Mammary epithelial cell (primary cell): ENCODE results near the gene PRAMEF20.

Source experiments
- EZH2 ChIP-seq: IDR thresholded peaks from 2 replicates; pipeline ENCODE4 v1.6.1; 2012; ENCODE audit warnings: low read length, inconsistent platforms, borderline replicate concordance
- TF ChIP-seq, protein P1 (sequence below), 2 donors: IDR thresholded peaks in 1 of 2; conservative IDR thresholded peaks in 1 of 2; 2 replicates each; pipeline ENCODE4 v1.5.1; 2011 to 2012; ENCODE audit warnings: inconsistent platforms in 2 of 2, low read length in 2 of 2, mild to moderate bottlenecking in 2 of 2, control low read depth in 1 of 2, low read depth in 1 of 2; ENCODE audit not compliant: insufficient read depth in 1 of 2; ENCODE audit errors: extremely low read depth in 1 of 2

DNA sequence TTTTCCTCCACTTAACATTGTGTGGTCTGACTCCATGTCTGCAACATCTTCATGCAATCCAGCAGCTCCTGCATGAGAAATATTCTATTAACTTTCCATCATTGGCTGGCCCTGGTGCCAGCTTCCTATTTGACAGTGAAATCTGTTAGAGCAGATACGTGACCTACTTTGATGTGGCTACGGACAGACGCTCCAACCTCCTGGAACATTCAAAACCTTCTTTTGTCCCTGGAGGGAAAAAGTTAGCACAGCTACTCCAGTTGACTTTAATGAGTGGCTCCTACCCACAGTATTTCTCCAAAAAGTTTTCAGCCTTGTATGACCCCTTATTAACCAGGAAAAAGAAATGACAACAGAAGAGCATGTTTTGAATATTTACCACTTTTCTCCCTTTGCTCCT, 22.0 kb downstream of the PRAMEF20 start:
- no peak for TF ChIP-seq EZH2
- TF ChIP-seq, protein P1, sequence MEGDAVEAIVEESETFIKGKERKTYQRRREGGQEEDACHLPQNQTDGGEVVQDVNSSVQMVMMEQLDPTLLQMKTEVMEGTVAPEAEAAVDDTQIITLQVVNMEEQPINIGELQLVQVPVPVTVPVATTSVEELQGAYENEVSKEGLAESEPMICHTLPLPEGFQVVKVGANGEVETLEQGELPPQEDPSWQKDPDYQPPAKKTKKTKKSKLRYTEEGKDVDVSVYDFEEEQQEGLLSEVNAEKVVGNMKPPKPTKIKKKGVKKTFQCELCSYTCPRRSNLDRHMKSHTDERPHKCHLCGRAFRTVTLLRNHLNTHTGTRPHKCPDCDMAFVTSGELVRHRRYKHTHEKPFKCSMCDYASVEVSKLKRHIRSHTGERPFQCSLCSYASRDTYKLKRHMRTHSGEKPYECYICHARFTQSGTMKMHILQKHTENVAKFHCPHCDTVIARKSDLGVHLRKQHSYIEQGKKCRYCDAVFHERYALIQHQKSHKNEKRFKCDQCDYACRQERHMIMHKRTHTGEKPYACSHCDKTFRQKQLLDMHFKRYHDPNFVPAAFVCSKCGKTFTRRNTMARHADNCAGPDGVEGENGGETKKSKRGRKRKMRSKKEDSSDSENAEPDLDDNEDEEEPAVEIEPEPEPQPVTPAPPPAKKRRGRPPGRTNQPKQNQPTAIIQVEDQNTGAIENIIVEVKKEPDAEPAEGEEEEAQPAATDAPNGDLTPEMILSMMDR (conservative IDR thresholded peaks at IDR 0.05 in 1 of 2, IDR thresholded peaks at IDR 0.05 in 1 of 2; ENCODE audit: extremely low read depth in 1 of 2, insufficient read depth in 1 of 2, low read depth in 1 of 2, low read length in 2 of 2) = no peak
